Measurements from ENCODE around the gene AKNA.

The AKNA gene

DNA sequence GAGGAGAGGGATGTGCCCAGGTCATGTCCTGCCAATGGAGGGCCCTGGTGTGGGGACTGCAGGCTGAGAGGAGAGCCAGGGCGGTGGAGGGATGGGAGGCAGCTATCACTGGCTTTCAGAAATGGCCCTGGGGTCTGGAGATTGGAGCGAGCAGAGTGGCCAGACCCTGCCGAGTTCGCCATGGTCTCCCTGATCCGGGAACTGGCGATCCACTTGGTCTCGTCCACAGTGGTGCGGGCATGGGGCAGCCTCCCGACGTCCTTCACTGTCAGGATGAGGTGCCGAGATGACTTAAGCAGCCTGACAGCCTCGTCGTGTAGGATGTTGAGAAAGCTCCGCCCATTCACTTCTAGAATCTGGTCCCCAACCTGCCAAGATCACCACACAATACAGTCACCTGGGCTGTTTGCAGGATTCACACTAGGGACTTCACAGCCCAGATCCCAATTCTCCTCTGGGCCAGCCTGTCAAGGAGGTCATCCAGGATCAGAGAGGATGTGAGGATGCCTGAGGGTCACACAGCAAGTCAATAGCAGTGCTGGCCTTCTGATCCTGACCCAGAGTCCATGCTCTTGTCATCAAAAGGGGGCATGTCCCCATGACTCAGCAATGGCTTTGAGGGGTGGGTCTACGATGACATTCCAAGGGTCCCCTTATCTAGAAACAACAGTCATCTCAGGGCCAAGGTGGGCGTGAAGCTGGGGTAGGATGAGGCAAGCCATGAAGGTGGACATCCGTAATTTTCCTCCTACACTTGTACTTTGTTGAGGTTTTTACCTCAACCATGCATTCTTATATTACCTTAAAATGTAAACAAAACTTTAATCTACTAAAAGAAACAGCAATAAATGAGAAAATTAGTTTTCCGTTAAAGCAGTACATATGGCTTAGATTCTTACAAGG, 38.5 kb upstream of the AKNA start:
- Histone ChIP-seq H2AFZ (ENCODE audit: low read length) (no peak overlapping the region), H3K9ac (ENCODE audit: low read length) (no peak overlapping the region), H3K79me2 (ENCODE audit: insufficient read depth, low read length) (no peaks in the 10 kb centered on the region), H3K27ac (ENCODE audit: low read depth, low read length, poor library complexity, severe bottlenecking) (no peak overlapping the region), H3K4me2 (ENCODE audit: low read length) (no peak overlapping the region), H3K4me3 (ENCODE audit: low read depth, low read length, poor library complexity, severe bottlenecking) (no peak overlapping the region), H4K20me1 (ENCODE audit: insufficient read depth, low read length) (no peaks in the 10 kb centered on the region), H3K9me3 (ENCODE audit: low read length) (no peaks in the 10 kb centered on the region), H3F3A (ENCODE audit: insufficient read depth, low read length) (no peaks in the 10 kb centered on the region), H3K27me3 (ENCODE audit: insufficient read depth, low read length) (peaks cover 3% of the 10 kb centered on the region; the same call in 1 of the 2 replicates), H3K36me3 (ENCODE audit: insufficient read depth, low read length) (no peaks in the 10 kb centered on the region), H3K4me1 (ENCODE audit: insufficient read depth, low read length, severe bottlenecking) (no peaks in the 10 kb centered on the region), H3K9me2 (ENCODE audit: low read depth, low read length) (no peaks in the 10 kb centered on the region)
- no peak for TF ChIP-seq EZH2 (IDR thresholded peaks at IDR 0.05; ENCODE audit: borderline replicate concordance, low read length)
- TF ChIP-seq, protein P1, sequence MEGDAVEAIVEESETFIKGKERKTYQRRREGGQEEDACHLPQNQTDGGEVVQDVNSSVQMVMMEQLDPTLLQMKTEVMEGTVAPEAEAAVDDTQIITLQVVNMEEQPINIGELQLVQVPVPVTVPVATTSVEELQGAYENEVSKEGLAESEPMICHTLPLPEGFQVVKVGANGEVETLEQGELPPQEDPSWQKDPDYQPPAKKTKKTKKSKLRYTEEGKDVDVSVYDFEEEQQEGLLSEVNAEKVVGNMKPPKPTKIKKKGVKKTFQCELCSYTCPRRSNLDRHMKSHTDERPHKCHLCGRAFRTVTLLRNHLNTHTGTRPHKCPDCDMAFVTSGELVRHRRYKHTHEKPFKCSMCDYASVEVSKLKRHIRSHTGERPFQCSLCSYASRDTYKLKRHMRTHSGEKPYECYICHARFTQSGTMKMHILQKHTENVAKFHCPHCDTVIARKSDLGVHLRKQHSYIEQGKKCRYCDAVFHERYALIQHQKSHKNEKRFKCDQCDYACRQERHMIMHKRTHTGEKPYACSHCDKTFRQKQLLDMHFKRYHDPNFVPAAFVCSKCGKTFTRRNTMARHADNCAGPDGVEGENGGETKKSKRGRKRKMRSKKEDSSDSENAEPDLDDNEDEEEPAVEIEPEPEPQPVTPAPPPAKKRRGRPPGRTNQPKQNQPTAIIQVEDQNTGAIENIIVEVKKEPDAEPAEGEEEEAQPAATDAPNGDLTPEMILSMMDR (IDR thresholded peaks at IDR 0.05; ENCODE audit: low read length), result no peak

DNA sequence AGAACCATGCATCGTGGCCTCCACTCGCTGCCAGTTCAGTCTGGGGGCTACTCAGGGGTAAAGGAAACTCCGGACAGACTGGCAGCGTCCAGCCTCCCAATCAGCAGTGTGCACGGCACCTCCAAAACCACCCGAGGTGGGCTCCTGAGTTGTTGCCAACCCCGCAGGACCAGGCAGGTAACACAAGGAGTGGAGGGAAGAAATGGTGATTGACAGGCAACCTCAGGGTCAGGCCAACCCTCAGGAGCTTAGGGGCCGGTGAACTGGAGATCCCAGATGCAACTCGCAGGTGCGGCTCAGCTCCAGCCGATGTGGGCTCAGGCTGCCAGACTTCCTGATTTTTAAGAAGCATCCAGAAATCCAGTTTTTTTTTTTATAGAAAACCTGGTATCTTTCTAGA, 37.3 kb upstream of the AKNA start:
- H3K4me3 ChIP-seq (ENCODE audit: low read depth, low read length, poor library complexity, severe bottlenecking), result no peak overlapping the region
- no peaks in the 10 kb centered on the region for H4K20me1 ChIP-seq (ENCODE audit: insufficient read depth, low read length)
- H3K4me2 ChIP-seq (ENCODE audit: low read length), result no peak overlapping the region

DNA sequence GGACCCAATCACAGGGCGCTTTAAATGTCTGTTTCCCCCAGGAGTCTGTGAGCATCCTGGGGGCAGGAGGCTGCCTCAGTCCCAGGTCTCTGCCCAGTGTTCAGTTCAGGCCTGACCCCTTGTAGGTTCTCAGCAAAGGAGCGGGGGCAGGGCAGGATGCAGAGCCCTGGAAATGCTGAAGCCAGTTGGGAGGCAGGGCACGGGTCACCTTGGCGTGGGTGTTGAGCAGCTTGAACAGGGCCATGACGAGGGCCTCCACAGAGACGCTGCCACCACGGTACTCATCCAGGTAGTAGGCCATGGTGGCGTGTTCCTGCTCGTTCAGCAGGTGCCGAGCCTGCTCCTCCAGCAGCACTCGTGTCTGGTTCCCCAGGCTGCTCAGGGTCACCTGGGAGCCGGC, 36.3 kb upstream of the AKNA start:
- 0 out of 2 replicates have a peak, but pooled peaks cover 3% of the 10 kb centered on the region for H3K27me3 ChIP-seq (ENCODE audit: insufficient read depth, low read length)
- no peak overlapping the region for H3K27ac ChIP-seq (ENCODE audit: low read depth, low read length, poor library complexity, severe bottlenecking)
- no peak overlapping the region for H3K9ac ChIP-seq (ENCODE audit: low read length)
- no peak overlapping the region for H3K4me3 ChIP-seq (ENCODE audit: low read depth, low read length, poor library complexity, severe bottlenecking)
- H3K36me3 ChIP-seq (ENCODE audit: insufficient read depth, low read length), result no peaks in the 10 kb centered on the region
- H3K9me2 ChIP-seq (ENCODE audit: low read depth, low read length), result no peaks in the 10 kb centered on the region
- no peaks in the 10 kb centered on the region for H3K9me3 ChIP-seq (ENCODE audit: low read length)
- no peaks in the 10 kb centered on the region for H3K79me2 ChIP-seq (ENCODE audit: insufficient read depth, low read length)
- H3K4me2 ChIP-seq (ENCODE audit: low read length), result no peak overlapping the region
- no peaks in the 10 kb centered on the region for H3F3A ChIP-seq (ENCODE audit: insufficient read depth, low read length)
- no peaks in the 10 kb centered on the region for H4K20me1 ChIP-seq (ENCODE audit: insufficient read depth, low read length)
- TF ChIP-seq EZH2 (IDR thresholded peaks at IDR 0.05; ENCODE audit: borderline replicate concordance, low read length), result no peak
- TF ChIP-seq, protein P1 (IDR thresholded peaks at IDR 0.05; ENCODE audit: low read length), result no peak
- H3K4me1 ChIP-seq (ENCODE audit: insufficient read depth, low read length, severe bottlenecking), result no peaks in the 10 kb centered on the region
- no peak overlapping the region for H2AFZ ChIP-seq (ENCODE audit: low read length)

More for the DNA sequence above, 37.3 kb upstream of the AKNA start:
- Histone ChIP-seq H3K4me1 (ENCODE audit: insufficient read depth, low read length, severe bottlenecking) (no peaks in the 10 kb centered on the region), H2AFZ (ENCODE audit: low read length) (no peak overlapping the region), H3K9me2 (ENCODE audit: low read depth, low read length) (no peaks in the 10 kb centered on the region), H3K27me3 (ENCODE audit: insufficient read depth, low read length) (peaks cover 3% of the 10 kb centered on the region; the same call in 1 of the 2 replicates), H3K79me2 (ENCODE audit: insufficient read depth, low read length) (no peaks in the 10 kb centered on the region), H3K9ac (ENCODE audit: low read length) (no peak overlapping the region), H3F3A (ENCODE audit: insufficient read depth, low read length) (no peaks in the 10 kb centered on the region), H3K36me3 (ENCODE audit: insufficient read depth, low read length) (no peaks in the 10 kb centered on the region), H3K27ac (ENCODE audit: low read depth, low read length, poor library complexity, severe bottlenecking) (no peak overlapping the region), H3K9me3 (ENCODE audit: low read length) (no peaks in the 10 kb centered on the region)
- no peak for TF ChIP-seq EZH2 (IDR thresholded peaks at IDR 0.05; ENCODE audit: borderline replicate concordance, low read length)
- TF ChIP-seq, protein P1 (IDR thresholded peaks at IDR 0.05; ENCODE audit: low read length), result no peak

All from OCI-LY1 (cell line).